Fibroblast of the aortic adventitia (primary cell): ENCODE measurements around the gene SAV1. TPM values are rescaled to one million over a fixed set of nuclear protein-coding genes. Genes with fewer than 3 reads are reported as not detected.
A peak's percentile ranks its signal among the peaks of the same experiment; 100 is the strongest.
"Not testable (repeated sequence)": the region's sequence is repeated elsewhere in the genome, so short reads cannot be mapped to it uniquely, and the experiment has no call there.

Source experiments
- DNase-seq: peaks from one replicate; pipeline ENCODE4 v3.0.0-alpha.2; 2010; ENCODE audit warnings: low read depth
- H3K4me3 ChIP-seq: 2 replicates; pipeline ENCODE4 v1.5.1; 2011; ENCODE audit warnings: low read depth, mild to moderate bottlenecking, control low read depth, low read length, moderate library complexity
- CTCF ChIP-seq: IDR thresholded peaks from 2 replicates; pipeline ENCODE4 v1.5.1; 2011; ENCODE audit warnings: mild to moderate bottlenecking, low read length, control low read depth, inconsistent platforms; ENCODE audit not compliant: insufficient read depth
- total RNA-seq: library from RNA; depleted of rRNA; stranded (reverse); fragments of >200 nt; gene quantifications from 2 replicates; pipeline ENCODE4 v1.2.3, GENCODE V29; 2012; ENCODE audit warnings: low replicate concordance

SAV1 gene
- total RNA-seq, 1 donor = 32.4 TPM

- TF ChIP-seq CTCF = no peak
- no peak for DNase-seq
- H3K4me3 ChIP-seq = no peak overlapping the region
Observed at GRCh38 chr14:50697659-50698290, 29.7 kb upstream of the SAV1 start.

GRCh38 chr14:50694260-50694659, 26.2 kb upstream of the SAV1 start:
- DNase-seq, H3K4me3 ChIP-seq: not testable (repeated sequence)

- H3K4me3 ChIP-seq = no peak overlapping the region
- TF ChIP-seq CTCF = no peak
- DNase-seq = no peak
Observed at GRCh38 chr14:50688875-50689274, 20.8 kb upstream of the SAV1 start.

- DNase-seq = no peak
- H3K4me3 ChIP-seq = no peak overlapping the region
- TF ChIP-seq CTCF = no peak
Observed at GRCh38 chr14:50679674-50680073, 11.6 kb upstream of the SAV1 start.

- no peak for DNase-seq
- no peak for TF ChIP-seq CTCF
Observed at GRCh38 chr14:50678163-50678562, 10.1 kb upstream of the SAV1 start.

GRCh38 chr14:50677527-50678063, 9.5 kb upstream of the SAV1 start:
- H3K4me3 ChIP-seq = no peak overlapping the region
- peak; percentile 69 for DNase-seq
- no peak for TF ChIP-seq CTCF

More at GRCh38 chr14:50678163-50678562, 10.1 kb upstream of the SAV1 start:
- no peak overlapping the region for H3K4me3 ChIP-seq

GRCh38 chr14:50676814-50677516, 8.9 kb upstream of the SAV1 start:
- H3K4me3 ChIP-seq = no peak overlapping the region
- DNase-seq = no peak
- TF ChIP-seq CTCF = no peak
